HCT116 (cell line): ENCODE results near the gene CALCOCO2. TPM values are rescaled to one million over a fixed set of nuclear protein-coding genes. Genes with fewer than 3 reads are reported as not detected.

Source experiments
- ATAC-seq: fragments of 200-7000 bp; cut with Tn5 transposase; 2 replicates; pipeline ENCODE4 v1.9.1; 2020; ENCODE audit warnings: mild to moderate bottlenecking, moderate library complexity
- BruUV-seq: library from RNA; stranded (reverse); fragments of 400-500 nt; replicated peaks from 2 replicates; lab custom pipeline; 2021; lab: Mats Ljungman, UMichigan
- CTCF ChIA-PET: fragments of 300-600 bp; sonication (Branson Sonifier 250); formaldehyde crosslinking; loops from one replicate; lab custom pipeline; 2021; ENCODE audit warnings: antibody characterized with exemption; lab: Charles Lee
- POLR2A ChIA-PET: fragments of 300-600, 350-600 bp; sonication (Branson Sonifier 250); formaldehyde crosslinking; loops from one replicate; lab custom pipeline; 2021; ENCODE audit warnings: antibody characterized with exemption; lab: Charles Lee
- RAD21 ChIA-PET, 2 experiments: fragments of 300-600 bp; sonication (Branson Sonifier 250); formaldehyde crosslinking; loops; one replicate each; lab custom pipeline; 2023; ENCODE audit warnings: low total read pairs in 2 of 2; ENCODE audit not compliant: uncharacterized antibody in 2 of 2, unreplicated experiment in 2 of 2, low non-redundant PET in 1 of 2; lab: Charles Lee
- DNase-seq: peaks from one replicate; pipeline ENCODE4 v3.0.0-alpha.2; 2010; ENCODE audit warnings: low read depth, low spot score
- H2AFZ ChIP-seq: fragments of 200-600 bp; shearing (Covaris generic), sonication (generic); 2 replicates; pipeline ENCODE4 v1.6.1; 2017; ENCODE audit warnings: low read depth, mixed run types, mixed read lengths, antibody characterized with exemption, low read length; ENCODE audit not compliant: poor library complexity, severe bottlenecking
- H3K27ac ChIP-seq: 2 replicates; pipeline ENCODE4 v1.5.1; 2012; ENCODE audit warnings: low read depth, low read length
- H3K27me3 ChIP-seq: fragments of 200-600 bp; sonication (generic); 2 replicates; pipeline ENCODE4 v1.6.1; 2016; ENCODE audit warnings: mixed run types, low read length, mixed read lengths; ENCODE audit not compliant: insufficient read depth
- H3K36me3 ChIP-seq, 2 experiments: fragments of 200-500 bp in 1 of 2; fragments of 200-600 bp in 1 of 2; sonication (Bioruptor generic) in 1 of 2; sonication (generic) in 1 of 2; 2 replicates each; pipeline versions ENCODE4 v1.5.1 to v1.6.1; 2014 to 2016; ENCODE audit warnings: low read length in 2 of 2, inconsistent platforms in 1 of 2, mixed read lengths in 1 of 2, mixed run types in 1 of 2; ENCODE audit not compliant: insufficient read depth in 2 of 2, control insufficient read depth in 1 of 2
- H3K4me1 ChIP-seq, 2 experiments: fragments of 200-600 bp in 1 of 2; sonication (generic) in 1 of 2; 2 replicates each; pipeline versions ENCODE4 v1.5.1 to v1.6.1; 2012 to 2017; ENCODE audit warnings: low read length in 2 of 2, inconsistent platforms in 1 of 2, mild to moderate bottlenecking in 1 of 2, mixed read lengths in 1 of 2, mixed run types in 1 of 2, moderate library complexity in 1 of 2; ENCODE audit not compliant: insufficient read depth in 2 of 2, control insufficient read depth in 1 of 2
- H3K4me2 ChIP-seq: fragments of 200-600 bp; sonication (generic); 2 replicates; pipeline ENCODE4 v1.6.1; 2017; ENCODE audit warnings: mixed run types, low read length, mixed read lengths
- H3K4me3 ChIP-seq, 2 experiments: fragments of 200-600 bp in 1 of 2; sonication (generic) in 1 of 2; replicated peaks in 1 of 2; 2 replicates each; pipeline ENCODE4 v1.5.1; 2011 to 2016; ENCODE audit warnings: low read length in 2 of 2, control low read depth in 1 of 2, low read depth in 1 of 2, mild to moderate bottlenecking in 1 of 2, mixed read lengths in 1 of 2, mixed run types in 1 of 2
- H3K79me2 ChIP-seq: fragments of 200-600 bp; sonication (generic); 2 replicates; pipeline ENCODE4 v1.6.1; 2017; ENCODE audit warnings: mild to moderate bottlenecking, mixed run types, low read length, moderate library complexity, mixed read lengths; ENCODE audit not compliant: insufficient read depth
- H3K9ac ChIP-seq: fragments of 200-600 bp; sonication (generic); 2 replicates; pipeline ENCODE4 v1.6.1; 2016; ENCODE audit warnings: low read length, mixed read lengths
- H3K9me2 ChIP-seq: fragments of 200-600 bp; sonication (generic), shearing (Covaris generic); 2 replicates; pipeline ENCODE4 v1.6.1; 2017; ENCODE audit warnings: mixed run types, mild to moderate bottlenecking, moderate library complexity; ENCODE audit not compliant: insufficient read depth
- H3K9me3 ChIP-seq, 2 experiments: fragments of 200-500 bp in 1 of 2; fragments of 200-600 bp in 1 of 2; sonication (Bioruptor generic) in 1 of 2; sonication (generic) in 1 of 2; 2 replicates each; pipeline ENCODE4 v1.6.1; 2014 to 2017; ENCODE audit warnings: low read length in 2 of 2, mixed read lengths in 2 of 2, inconsistent platforms in 1 of 2, low read depth in 1 of 2, mild to moderate bottlenecking in 1 of 2, mixed run types in 1 of 2, moderate library complexity in 1 of 2; ENCODE audit not compliant: control insufficient read depth in 1 of 2, insufficient read depth in 1 of 2
- H4K20me1 ChIP-seq: fragments of 200-600 bp; sonication (generic), shearing (Covaris generic); 2 replicates; pipeline ENCODE4 v1.6.1; 2017; ENCODE audit warnings: mixed run types, mild to moderate bottlenecking, moderate library complexity; ENCODE audit not compliant: insufficient read depth
- FOSL1 ChIP-seq: IDR thresholded peaks from 2 replicates; pipeline ENCODE4 v1.6.1; 2012; ENCODE audit warnings: low read depth
- MAX ChIP-seq: IDR thresholded peaks from 2 replicates; pipeline ENCODE4 v1.6.1; 2012
- SP1 ChIP-seq: IDR thresholded peaks from 2 replicates; pipeline ENCODE4 v1.6.1; 2012; ENCODE audit warnings: low read depth
- SRF ChIP-seq: IDR thresholded peaks from 2 replicates; pipeline ENCODE4 v1.6.1; 2012; ENCODE audit warnings: low read depth
- TCF7L2 ChIP-seq: IDR thresholded peaks from 2 replicates; pipeline ENCODE4 v1.7.0; 2011; ENCODE audit warnings: borderline replicate concordance, inconsistent platforms; ENCODE audit not compliant: insufficient read depth, insufficient read length; ENCODE audit errors: extremely low read depth
- YY1 ChIP-seq: IDR thresholded peaks from 2 replicates; pipeline ENCODE4 v1.6.1; 2011; ENCODE audit warnings: low read length, low read depth, moderate library complexity, mild to moderate bottlenecking; ENCODE audit not compliant: insufficient replicate concordance; ENCODE audit errors: extremely low read depth
- ZNF274 ChIP-seq: fragments of 200-500 bp; sonication (Bioruptor generic); IDR thresholded peaks from 2 replicates; pipeline ENCODE4 v1.6.1; 2014; ENCODE audit warnings: mild to moderate bottlenecking, low read depth, low read length, inconsistent platforms
- intact Hi-C: fragments of 100-400 bp; cut with micrococcal nuclease; formaldehyde crosslinking; loops from 2 replicates; pipeline ENCODE4 v1.10.0; 2022
- total RNA-seq: library from RNA; stranded (reverse); gene quantifications from one replicate; pipeline ENCODE4 v1.2.1, GENCODE V29; 2021; ENCODE audit not compliant: unreplicated experiment
- TF ChIP-seq, protein P1 (sequence below), 3 experiments: fragments of 200-600 bp in 1 of 3; sonication (generic) in 1 of 3; IDR thresholded peaks in 2 of 3; conservative IDR thresholded peaks in 1 of 3; 2 replicates each; pipeline ENCODE4 v1.5.1; 2012 to 2017; ENCODE audit warnings: low read depth in 2 of 3, low read length in 2 of 3, antibody characterized with exemption in 1 of 3, borderline replicate concordance in 1 of 3, control low read depth in 1 of 3, mild to moderate bottlenecking in 1 of 3, mixed read lengths in 1 of 3, mixed run types in 1 of 3, moderate library complexity in 1 of 3; ENCODE audit not compliant: insufficient read depth in 1 of 3

CALCOCO2 gene
- total RNA-seq, 1 experiment from 2014 or later: 151 TPM

GRCh38 chr17:48856122-48856821, 25.4 kb downstream of the CALCOCO2 start:
- Histone ChIP-seq H3K9me3 (no peaks in the 10 kb centered on the region), H3K4me1 (no peaks in the 10 kb centered on the region), H3K36me3 (peaks cover 13 to 40% of the 10 kb centered on the region in 2 experiments; a peak in 3 of 4 replicates), H3K27ac (no peak overlapping the region), H3K4me2 (no peak overlapping the region), H3K79me2 (no peaks in the 10 kb centered on the region), H3K9ac (no peak overlapping the region), H3K27me3 (no peaks in the 10 kb centered on the region), H4K20me1 (no peaks in the 10 kb centered on the region), H3K9me2 (no peaks in the 10 kb centered on the region), H3K4me3 (no peak overlapping the region), H2AFZ (no peak overlapping the region)
- DNase-seq (no peak), ATAC-seq (no peak)
- POLR2A ChIA-PET: interaction anchor here (1.2 kb wide), 1 partner anchor 9 kb away, joined by 3 read pairs; no protein-coding TSS in a partner anchor
- RAD21 ChIA-PET: no interaction called here
- CTCF ChIA-PET: interaction anchor here (1.5 kb wide), 1 partner anchor 185 kb away, joined by 3 read pairs; no protein-coding TSS in a partner anchor
- BruUV-seq: no TSS peak
- intact Hi-C loops: no loop called here
- no peak for TF ChIP-seq YY1
- no peak for TF ChIP-seq SRF
- TF ChIP-seq TCF7L2: no peak
- TF ChIP-seq FOSL1: no peak
- no peak for TF ChIP-seq MAX
- no peak for TF ChIP-seq ZNF274
- TF ChIP-seq, protein P1, sequence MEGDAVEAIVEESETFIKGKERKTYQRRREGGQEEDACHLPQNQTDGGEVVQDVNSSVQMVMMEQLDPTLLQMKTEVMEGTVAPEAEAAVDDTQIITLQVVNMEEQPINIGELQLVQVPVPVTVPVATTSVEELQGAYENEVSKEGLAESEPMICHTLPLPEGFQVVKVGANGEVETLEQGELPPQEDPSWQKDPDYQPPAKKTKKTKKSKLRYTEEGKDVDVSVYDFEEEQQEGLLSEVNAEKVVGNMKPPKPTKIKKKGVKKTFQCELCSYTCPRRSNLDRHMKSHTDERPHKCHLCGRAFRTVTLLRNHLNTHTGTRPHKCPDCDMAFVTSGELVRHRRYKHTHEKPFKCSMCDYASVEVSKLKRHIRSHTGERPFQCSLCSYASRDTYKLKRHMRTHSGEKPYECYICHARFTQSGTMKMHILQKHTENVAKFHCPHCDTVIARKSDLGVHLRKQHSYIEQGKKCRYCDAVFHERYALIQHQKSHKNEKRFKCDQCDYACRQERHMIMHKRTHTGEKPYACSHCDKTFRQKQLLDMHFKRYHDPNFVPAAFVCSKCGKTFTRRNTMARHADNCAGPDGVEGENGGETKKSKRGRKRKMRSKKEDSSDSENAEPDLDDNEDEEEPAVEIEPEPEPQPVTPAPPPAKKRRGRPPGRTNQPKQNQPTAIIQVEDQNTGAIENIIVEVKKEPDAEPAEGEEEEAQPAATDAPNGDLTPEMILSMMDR (IDR thresholded peaks at IDR 0.05 in 2 of 3, conservative IDR thresholded peaks at IDR 0.05 in 1 of 3; ENCODE audit: borderline replicate concordance in 1 of 3, insufficient read depth in 1 of 3, low read depth in 2 of 3, low read length in 2 of 3): no peak
- no peak for TF ChIP-seq SP1
